ENCODE results near the gene RPE65.
"Not testable (repeated sequence)": the region's sequence is repeated elsewhere in the genome, so short reads cannot be mapped to it uniquely, and the experiment has no call there.

RPE65 gene

DNA sequence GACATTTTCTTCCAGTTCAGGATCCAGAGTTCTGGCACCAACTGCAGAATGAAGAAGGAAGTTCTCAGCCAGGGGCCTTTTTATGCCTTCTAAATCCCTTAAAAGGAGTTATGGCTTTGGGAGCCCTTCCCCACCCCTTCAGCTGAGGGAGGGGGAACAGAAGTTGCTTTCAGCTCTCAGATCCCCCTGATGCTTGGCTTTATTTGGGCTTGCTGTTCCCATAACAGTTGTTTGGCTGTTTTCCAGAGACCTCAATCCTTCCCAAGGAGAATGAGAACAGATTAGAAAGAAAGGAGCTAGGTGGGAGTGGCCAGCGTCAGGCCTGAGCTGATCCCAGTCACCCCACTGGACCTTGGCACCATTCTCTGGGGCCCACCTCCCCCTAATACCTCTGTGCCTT lies at the start of gene RPE65:
RPE65 (minus strand) TSS at position 54 of the 400 bp plus-strand sequence; CDS start at position 5, 49 bp downstream.
- in situ Hi-C loops (cut with MboI; ENCODE audit: low pct_unique_long_range_greater_than_20kb, low sequenced_read_pairs), result no loop called here
- no peak for DNase-seq

DNA sequence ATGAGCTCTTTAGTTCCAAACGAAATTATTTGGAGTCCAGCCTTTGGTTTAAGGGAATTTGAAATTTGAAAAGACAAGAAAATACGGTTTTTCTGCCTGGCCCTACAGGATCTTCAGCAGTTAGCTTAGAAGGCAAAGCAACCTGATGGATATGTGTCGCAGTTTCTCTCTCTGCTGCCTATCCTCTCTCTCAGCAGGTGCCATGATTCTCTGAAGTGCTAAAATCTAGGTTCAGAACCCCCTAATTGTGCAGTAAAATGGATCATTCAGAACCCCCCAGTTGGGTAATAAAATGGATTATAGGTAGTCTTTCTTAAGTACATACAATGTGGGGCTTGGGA lies 47.6 kb upstream of the RPE65 start:
- no peak for DNase-seq
- in situ Hi-C loops (cut with MboI; ENCODE audit: low pct_unique_long_range_greater_than_20kb, low sequenced_read_pairs), result no loop called here

DNA sequence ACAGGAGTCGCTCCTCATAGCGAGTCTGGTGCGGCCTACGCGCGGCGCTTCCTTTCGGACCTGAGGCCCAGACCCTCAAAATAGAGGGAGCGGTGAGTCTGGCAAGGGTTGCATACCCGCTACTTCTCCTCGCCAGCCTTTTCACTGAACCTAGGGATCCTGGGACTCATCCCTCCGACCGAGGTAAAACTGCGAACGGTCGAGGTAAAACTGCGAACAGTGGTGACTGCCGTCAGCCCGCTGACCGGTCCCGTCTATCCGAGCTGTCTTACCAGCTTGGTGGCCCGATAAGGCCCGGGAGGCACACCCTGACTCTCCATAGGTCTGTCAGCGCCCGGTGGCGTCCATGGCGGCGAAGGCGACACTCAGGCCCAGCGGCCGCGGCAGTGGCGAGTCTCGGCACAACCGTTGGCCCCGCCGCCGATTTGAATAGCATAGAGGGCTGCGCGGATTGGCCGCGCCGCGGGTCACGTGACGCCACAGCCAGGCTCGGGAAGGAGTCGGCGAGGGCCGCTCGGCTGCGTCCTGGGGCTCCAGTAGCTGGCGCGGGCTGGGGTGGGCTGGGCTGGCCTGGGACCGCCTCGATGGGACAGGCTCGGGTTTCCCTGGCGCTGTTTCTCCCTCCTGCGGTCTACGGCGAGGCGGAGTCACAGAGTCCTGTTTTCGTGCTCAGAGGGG lies 47.1 kb upstream of the RPE65 start, which contains the start of gene DEPDC1:
DEPDC1 (minus strand) TSS at position 403 of the 678 bp plus-strand sequence; CDS start at position 320, 83 bp downstream.
- in situ Hi-C loops (cut with MboI; ENCODE audit: low pct_unique_long_range_greater_than_20kb, low sequenced_read_pairs), result no loop called here
- DNase-seq, result peak; percentile 95

DNA sequence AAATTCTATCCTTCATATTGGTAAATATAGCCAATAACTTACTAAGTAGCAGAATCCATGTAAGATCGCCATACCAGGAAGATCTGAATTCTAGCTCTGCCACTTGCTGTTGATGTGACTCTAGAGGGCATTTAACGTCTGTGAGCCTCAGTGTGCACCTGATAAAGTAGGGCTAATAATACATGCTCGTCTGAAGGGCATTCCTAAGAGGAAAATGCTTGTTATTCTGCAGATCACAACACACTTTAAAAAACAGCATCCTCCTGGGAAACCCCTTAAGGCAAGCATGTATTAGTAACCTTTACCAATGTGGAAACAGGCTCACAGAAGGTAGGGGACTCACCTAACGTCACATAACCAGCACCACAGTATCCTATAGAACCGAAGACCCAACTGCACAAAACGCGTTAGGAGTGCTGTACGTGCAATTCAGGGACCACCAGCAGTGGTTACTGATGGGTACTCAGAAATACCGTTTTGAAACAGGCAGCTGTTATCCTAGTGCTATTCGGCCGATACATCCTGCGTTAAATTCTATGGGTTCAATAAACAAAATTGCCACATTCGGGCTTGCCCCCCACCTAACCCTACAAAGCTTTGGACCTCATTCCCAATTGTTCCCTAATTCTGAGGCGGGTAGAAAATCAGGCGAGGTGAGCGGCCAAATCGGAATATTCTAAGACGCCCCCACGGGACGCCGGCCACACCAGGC lies 46.4 kb upstream of the RPE65 start:
- peak; percentile 38 for DNase-seq
- in situ Hi-C loops (cut with MboI; ENCODE audit: low pct_unique_long_range_greater_than_20kb, low sequenced_read_pairs), result no loop called here

DNA sequence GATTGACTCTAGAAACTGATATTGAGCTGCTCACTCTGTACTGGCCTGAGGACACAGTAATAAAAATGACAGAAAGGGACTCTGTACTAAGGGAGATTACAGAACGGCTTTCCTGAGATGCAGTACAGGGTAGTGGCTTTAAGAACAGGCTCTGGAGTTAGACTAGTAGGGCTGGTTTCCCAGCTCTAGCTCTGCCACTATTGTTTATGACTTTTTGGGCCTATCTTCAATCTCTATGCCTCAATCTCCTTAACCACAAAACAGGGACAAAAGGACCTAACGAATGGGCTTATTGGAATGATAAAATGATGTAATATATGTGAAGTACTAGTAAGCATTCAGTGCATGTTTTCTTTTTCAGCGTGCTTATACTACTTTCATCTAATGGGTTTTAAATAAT lies 45.8 kb upstream of the RPE65 start:
- in situ Hi-C loops (cut with MboI; ENCODE audit: low pct_unique_long_range_greater_than_20kb, low sequenced_read_pairs), result no loop called here
- peak; percentile 25 for DNase-seq

DNA sequence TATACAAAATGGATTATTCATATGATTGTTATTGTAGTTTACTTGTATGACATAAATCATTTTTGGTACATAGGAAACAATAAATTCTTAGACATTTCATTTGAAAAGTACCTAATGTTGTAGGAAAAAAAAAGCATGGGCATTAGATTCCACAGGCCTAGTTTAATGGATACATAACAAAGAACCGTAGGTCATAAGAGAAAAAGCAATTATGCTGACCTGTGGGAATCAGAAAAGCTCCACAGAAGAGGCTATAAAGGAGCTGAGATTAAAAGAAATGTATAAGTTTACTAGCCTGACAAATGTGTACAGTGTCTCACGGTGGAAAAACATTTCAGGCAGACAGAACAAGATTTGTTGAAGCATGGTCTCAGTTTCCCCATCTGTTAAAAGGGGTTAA lies 43.4 kb upstream of the RPE65 start:
- in situ Hi-C loops (cut with MboI; ENCODE audit: low pct_unique_long_range_greater_than_20kb, low sequenced_read_pairs), result no loop called here
- no peak for DNase-seq

DNA sequence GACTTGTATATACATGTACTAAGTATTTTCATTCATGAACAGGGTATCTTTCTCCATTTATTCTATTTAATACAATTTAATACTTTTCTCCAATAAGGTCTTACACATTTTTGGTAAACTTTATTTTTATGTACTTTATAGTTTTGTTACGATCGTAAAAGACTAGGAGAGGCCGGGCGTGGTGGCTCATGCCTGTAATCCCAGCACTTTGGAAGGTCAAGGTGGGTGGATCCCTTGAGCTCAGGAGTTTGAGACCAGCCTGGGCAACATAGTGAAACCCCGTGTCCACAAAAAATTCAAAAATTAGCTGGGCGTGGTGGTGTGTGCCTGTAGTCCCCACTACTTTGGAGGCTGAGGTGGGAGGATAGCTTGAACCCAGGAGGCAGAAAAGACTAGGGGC lies 42.5 kb upstream of the RPE65 start:
- in situ Hi-C loops (cut with MboI; ENCODE audit: low pct_unique_long_range_greater_than_20kb, low sequenced_read_pairs); DNase-seq: not testable (repeated sequence)

DNA sequence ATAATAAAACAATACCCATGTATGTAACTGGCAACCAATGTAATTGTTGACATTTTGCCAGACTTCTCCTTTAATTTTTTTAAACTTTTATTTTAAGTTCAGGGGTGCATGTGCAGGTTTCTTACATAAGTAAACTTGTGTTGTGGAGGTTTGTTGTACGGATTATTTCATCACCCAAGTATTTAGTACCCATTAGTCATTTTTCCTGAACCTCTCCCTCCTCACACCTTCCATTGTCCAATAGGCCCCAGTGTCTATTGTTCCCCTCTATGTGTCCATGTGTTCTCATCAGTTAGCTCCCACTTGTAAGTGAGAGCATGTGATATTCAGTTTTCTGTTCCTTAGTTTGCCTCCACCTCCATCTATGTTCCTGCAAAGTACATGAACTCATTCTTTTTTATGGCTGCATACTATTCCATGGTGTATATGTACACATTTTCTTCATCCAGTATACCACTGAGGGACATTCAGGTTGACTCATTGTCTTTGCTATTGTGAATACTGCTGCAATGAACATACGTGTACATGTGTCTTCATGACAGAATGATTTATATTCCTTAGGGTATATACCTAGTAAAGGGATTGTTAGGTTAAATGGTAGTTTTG lies 40.4 kb upstream of the RPE65 start:
- in situ Hi-C loops (cut with MboI; ENCODE audit: low pct_unique_long_range_greater_than_20kb, low sequenced_read_pairs), result no loop called here
- no peak for DNase-seq

DNA sequence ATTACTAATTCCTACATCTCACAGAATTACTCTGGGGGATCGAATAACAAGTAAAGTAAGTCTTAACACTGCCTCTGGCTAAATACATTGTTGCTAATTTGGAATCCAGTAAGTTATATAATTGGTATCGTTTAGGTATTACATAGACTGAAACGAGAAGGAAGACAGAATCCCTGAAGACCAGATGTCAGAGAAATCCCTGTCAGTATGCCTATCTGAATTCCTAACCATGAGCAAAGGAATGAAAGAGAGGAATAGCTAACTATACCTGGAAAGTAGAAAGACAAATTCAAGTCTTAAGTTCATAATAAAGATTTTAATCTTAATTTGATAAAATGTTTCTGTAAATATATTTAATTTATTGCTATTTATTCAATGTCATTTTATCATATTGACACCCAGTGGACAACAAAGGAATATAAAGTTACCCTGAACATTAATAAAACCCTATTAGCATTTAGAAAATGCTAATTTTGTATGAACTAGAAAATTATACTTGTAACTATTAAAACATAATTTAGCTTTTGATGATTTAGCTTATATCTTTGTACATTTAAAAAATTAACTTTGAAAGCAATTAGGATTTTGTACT lies 35.8 kb upstream of the RPE65 start:
- DNase-seq, result no peak
- in situ Hi-C loops (cut with MboI; ENCODE audit: low pct_unique_long_range_greater_than_20kb, low sequenced_read_pairs), result no loop called here

DNA sequence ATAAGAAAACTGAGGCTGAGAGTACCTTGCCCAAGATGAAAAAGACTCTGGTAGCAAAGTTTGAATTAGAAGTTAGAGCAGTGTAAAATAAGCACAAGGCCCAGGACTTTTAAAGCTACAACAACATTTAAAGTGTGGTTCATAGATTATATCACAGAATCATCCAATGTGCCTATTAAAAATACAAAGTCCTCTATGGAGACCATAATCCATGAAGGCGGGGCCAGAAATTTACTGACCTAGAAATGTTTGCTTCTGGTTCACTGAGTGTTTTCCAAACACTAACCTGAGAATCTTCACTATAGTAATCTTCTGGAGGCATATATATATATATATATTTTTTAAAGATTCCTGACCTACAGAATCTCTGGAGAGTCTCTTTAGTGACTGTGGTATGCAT lies 34.9 kb upstream of the RPE65 start:
- in situ Hi-C loops (cut with MboI; ENCODE audit: low pct_unique_long_range_greater_than_20kb, low sequenced_read_pairs), result no loop called here
- DNase-seq, result no peak

DNA sequence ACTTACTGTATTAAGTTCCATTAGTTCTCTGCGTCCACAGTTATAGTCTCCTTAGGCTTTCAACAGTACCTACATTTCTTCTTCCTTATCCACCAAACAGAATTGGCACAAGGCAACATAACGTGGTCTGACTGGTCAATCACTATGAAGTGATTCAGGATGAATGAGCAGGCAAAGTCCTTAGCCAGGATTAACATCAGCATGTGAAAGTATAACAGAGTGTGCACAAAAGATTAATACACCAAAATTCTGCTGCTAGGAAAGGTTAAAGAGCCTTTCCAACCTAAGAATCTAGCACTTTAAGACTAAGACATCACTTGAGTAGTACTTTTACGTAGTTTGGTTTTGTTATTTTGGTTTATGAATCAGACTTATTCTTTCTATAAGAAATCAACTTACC lies 31.3 kb upstream of the RPE65 start:
- in situ Hi-C loops (cut with MboI; ENCODE audit: low pct_unique_long_range_greater_than_20kb, low sequenced_read_pairs), result no loop called here
- DNase-seq, result no peak

DNA sequence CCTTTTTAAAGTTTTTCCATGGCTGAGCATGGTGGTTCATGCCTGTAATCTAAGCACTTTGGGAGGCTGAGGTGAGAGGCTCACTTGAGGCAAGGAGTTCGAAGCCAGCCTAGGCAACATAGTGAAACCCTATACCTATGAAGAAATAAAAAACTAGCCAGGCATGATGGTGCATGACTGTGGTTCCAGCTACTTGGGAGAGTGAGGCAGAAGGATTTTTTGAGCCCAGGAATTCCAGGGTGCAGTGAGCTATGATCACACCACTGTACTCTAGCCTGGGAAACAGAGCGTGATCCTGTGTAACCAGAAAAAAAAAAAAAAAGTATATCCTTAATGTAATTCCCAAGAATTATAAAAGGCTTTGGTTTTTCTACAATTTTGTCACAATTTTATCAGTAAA lies 29.7 kb upstream of the RPE65 start:
- in situ Hi-C loops (cut with MboI; ENCODE audit: low pct_unique_long_range_greater_than_20kb, low sequenced_read_pairs), result no loop called here
- no peak for DNase-seq

DNA sequence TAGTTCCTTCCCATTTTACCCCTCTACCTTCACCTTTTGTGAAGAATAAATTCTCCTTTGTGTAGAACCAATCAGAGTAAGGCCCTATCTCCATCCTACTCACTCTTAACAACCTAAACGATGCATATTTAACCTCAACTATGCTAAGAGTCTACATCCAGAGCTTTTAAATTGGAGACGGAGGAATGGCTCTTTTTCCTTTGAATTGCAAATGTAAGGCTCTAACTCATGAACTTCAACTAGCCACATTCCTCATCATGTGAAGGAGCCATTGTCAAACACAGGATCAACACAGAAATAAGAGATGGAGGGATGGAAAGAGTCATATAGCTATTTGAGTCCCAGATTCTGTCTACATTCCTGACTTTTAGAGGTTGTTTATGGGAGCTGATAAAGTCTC lies 28.9 kb upstream of the RPE65 start:
- DNase-seq, result no peak
- in situ Hi-C loops (cut with MboI; ENCODE audit: low pct_unique_long_range_greater_than_20kb, low sequenced_read_pairs), result no loop called here

DNA sequence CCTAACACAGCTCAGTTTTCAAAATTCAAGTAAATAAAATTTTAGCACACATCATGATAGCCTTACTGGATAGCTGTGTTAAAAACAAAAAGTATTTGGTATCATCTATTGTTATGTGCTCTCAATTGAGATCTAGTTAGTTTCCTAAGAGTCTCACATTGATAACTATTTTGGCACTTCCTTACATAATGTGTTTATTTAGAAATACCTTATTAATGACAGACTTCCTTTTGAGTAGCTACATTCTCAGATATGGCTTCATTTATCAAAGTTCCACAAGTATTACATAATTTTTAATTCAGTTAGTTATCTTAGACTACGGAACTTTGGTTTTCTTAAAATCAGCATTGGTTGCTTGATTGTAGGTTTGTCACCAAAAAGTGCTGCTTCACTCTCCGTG lies 26.9 kb upstream of the RPE65 start:
- in situ Hi-C loops (cut with MboI; ENCODE audit: low pct_unique_long_range_greater_than_20kb, low sequenced_read_pairs); DNase-seq: not testable (repeated sequence)

DNA sequence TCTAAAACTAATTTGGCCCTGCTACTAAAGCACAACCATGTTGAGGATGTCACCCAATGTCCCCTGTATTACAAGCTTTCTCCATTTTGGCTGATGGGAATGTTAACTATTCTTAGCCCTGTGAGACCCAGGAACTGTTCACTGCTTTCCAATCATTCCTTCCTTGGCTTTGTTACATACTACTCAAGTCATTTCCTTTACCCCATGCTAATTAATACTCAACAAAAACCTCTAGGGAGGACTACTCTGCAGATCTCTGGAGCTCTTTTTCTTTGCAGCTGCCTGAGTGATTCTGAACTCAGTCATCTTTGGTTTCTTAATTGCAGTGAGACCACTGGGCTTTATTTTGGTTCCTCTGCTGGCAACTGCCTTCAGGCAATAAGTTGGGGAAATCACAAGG lies 23.3 kb upstream of the RPE65 start:
- DNase-seq, result no peak
- in situ Hi-C loops (cut with MboI; ENCODE audit: low pct_unique_long_range_greater_than_20kb, low sequenced_read_pairs), result no loop called here

DNA sequence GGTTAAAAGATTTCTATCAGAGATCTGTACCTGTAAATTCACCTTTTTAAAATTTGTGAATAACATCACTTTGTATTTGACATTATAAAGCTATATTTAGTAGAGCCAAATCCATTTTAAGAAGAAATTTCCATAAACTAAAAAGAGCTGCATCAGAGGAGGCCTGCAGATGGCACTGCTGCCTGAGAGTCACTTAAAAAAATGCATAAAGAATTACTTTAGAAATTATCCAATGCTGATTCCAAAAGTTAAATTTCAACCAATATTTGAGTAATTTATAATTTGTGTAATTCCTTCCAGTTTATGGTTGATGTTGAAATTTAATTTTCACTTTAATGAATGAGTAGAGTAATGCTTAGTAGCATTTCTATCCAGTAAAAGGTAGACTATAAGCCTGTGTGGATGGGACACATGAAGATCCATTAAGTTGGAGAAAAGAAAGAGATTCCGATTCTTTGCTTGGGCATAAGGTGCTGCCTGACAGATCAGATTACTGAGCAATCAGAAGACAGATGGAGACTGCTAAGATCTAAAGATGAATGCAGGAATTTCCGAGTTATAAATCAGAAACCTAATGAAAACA lies 20.7 kb upstream of the RPE65 start:
- in situ Hi-C loops (cut with MboI; ENCODE audit: low pct_unique_long_range_greater_than_20kb, low sequenced_read_pairs), result no loop called here
- DNase-seq, result peak; percentile 27

DNA sequence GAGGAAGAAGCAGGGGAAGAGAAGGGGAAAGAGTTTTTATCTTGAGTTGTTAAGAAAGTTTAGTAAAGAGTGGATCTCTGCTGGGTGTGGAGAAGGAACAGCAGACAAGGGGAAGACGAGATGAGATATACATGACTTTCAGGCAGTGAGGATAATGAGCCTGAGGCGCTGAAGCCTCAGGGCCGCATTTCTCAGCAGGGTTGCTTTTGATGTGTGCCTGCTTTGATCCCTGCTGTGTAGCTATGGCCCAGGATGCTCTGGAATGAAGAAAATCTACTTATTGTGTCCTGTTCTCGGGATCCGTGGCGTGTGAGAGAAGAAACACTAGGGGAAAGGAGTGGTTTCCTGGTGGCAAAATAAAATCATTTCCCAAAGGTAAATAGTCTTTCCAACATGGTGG lies 15.1 kb upstream of the RPE65 start:
- DNase-seq, result no peak
- in situ Hi-C loops (cut with MboI; ENCODE audit: low pct_unique_long_range_greater_than_20kb, low sequenced_read_pairs), result no loop called here

DNA sequence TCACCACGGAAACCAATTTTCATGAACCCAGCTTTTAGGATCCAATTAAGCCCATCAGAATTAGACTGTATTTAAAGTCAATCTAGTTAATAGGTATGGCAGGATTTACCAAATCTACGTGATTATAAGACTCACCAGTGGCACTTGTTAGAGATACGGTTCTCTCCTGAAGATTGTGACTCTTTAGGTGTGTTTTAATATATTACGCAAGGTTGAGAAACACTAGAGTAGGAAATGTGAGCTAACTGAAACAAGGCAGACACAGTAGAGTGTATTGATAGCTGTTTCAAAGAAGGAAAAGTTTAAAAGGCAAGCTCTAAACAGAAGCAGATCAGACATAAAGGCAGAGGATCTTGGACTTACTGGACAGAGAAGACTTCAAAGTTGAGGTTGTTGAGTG lies 11.2 kb upstream of the RPE65 start:
- in situ Hi-C loops (cut with MboI; ENCODE audit: low pct_unique_long_range_greater_than_20kb, low sequenced_read_pairs), result no loop called here
- DNase-seq, result no peak

DNA sequence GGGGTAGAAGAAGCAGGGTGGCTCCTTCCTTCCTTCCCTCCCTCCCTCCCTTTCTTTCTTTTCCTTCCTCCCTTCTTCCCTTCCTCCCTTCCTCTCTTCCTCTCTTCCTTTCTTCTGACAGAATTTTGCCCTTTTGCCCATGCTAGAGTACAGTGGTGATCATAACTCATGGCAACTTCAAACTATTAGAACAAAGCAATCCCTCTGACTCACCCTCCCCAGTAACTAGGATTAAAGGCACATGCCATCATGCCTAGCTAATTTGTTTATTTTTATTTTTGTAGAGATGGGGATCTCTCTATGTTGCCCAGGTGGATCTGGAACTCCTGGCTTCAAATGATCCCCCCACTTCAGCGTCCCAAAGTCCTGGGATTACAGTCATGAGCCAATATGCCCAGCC lies 10.0 kb upstream of the RPE65 start:
- in situ Hi-C loops (cut with MboI; ENCODE audit: low pct_unique_long_range_greater_than_20kb, low sequenced_read_pairs), result no loop called here
- DNase-seq, result no peak

DNA sequence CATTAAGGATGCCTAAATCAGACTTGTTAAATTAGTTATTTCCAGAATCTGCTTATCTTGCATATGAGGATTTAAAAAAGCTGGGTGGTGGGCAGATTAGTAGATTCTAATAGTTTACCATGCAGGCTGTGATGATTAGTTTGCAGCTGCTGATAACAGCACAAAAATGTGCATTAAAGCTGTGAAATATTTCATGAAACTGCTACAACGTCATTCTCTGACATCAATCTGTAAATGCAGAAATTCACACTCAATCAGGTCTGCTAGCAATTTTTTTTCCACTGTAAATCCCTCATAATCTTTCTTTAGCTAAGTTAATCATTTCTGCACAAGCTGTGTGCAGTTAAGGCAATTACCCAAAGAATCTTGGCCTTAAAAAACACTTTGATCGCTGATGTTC lies 9.3 kb upstream of the RPE65 start:
- in situ Hi-C loops (cut with MboI; ENCODE audit: low pct_unique_long_range_greater_than_20kb, low sequenced_read_pairs), result no loop called here
- DNase-seq, result no peak
